Parathyroid adenoma (tissue), 2 donors: ENCODE measurements around the gene USP46.

ENCODE experiments used
- H2AFZ ChIP-seq: fragments of 300-600 bp; sonication (generic); one replicate; pipeline ENCODE4 v1.7.0; 2017; ENCODE audit warnings: antibody characterized with exemption, mild to moderate bottlenecking
- H3K27ac ChIP-seq: fragments of 300-600 bp; sonication (generic); one replicate; pipeline ENCODE4 v1.7.0; 2017
- H3K27me3 ChIP-seq: fragments of 300-600 bp; sonication (generic); one replicate; pipeline ENCODE4 v1.7.0; 2017; ENCODE audit warnings: low read length; ENCODE audit not compliant: control insufficient read depth, insufficient read depth
- H3K36me3 ChIP-seq: fragments of 300-600 bp; sonication (generic); one replicate; pipeline ENCODE4 v1.7.0; 2017; ENCODE audit warnings: low read length; ENCODE audit not compliant: control insufficient read depth, insufficient read depth
- H3K4me1 ChIP-seq: fragments of 300-600 bp; sonication (generic); one replicate; pipeline ENCODE4 v1.7.0; 2017; ENCODE audit warnings: control low read depth
- H3K4me2 ChIP-seq: fragments of 300-600 bp; sonication (generic); one replicate; pipeline ENCODE4 v1.7.0; 2017; ENCODE audit warnings: low read length
- H3K4me3 ChIP-seq: fragments of 300-600 bp; sonication (generic); one replicate; pipeline ENCODE4 v1.7.0; 2017; ENCODE audit warnings: low read depth, low read length
- H3K79me2 ChIP-seq: fragments of 300-600 bp; sonication (generic); one replicate; pipeline ENCODE4 v1.7.0; 2017; ENCODE audit warnings: control low read depth
- H3K9ac ChIP-seq: fragments of 300-600 bp; sonication (generic); one replicate; pipeline ENCODE4 v1.7.0; 2017; ENCODE audit warnings: mild to moderate bottlenecking
- H3K9me3 ChIP-seq: fragments of 300-600 bp; sonication (generic); one replicate; pipeline ENCODE4 v1.7.0; 2017; ENCODE audit warnings: low read length; ENCODE audit not compliant: control insufficient read depth
- CTCF ChIP-seq: fragments of 300-600 bp; sonication (generic); IDR thresholded peaks from one replicate; pipeline ENCODE4 v1.7.0; 2017; ENCODE audit warnings: antibody characterized with exemption, mild to moderate bottlenecking
- donor health status: primary hyperparathyroidism.

Gene USP46

GRCh38 chr4:52575406-52575805 is 83.7 kb downstream of the USP46 start:
- no peaks in the 10 kb centered on the region for H3K9me3 ChIP-seq
- H3K36me3 ChIP-seq = no peaks in the 10 kb centered on the region
- no peaks in the 10 kb centered on the region for H3K27me3 ChIP-seq
- no peak for TF ChIP-seq CTCF
- H3K9ac ChIP-seq = no peak overlapping the region
- no peaks in the 10 kb centered on the region for H3K4me1 ChIP-seq
- H3K4me3 ChIP-seq = no peak overlapping the region
- H3K4me2 ChIP-seq = no peak overlapping the region
- no peaks in the 10 kb centered on the region for H3K79me2 ChIP-seq
- no peak overlapping the region for H2AFZ ChIP-seq
- no peak overlapping the region for H3K27ac ChIP-seq

- no peak overlapping the region for H2AFZ ChIP-seq
- no peak overlapping the region for H3K9ac ChIP-seq
- no peak for TF ChIP-seq CTCF
- no peak overlapping the region for H3K4me3 ChIP-seq
- no peaks in the 10 kb centered on the region for H3K27me3 ChIP-seq
- no peaks in the 10 kb centered on the region for H3K9me3 ChIP-seq
- H3K27ac ChIP-seq = no peak overlapping the region
- no peaks in the 10 kb centered on the region for H3K36me3 ChIP-seq
- H3K79me2 ChIP-seq = no peaks in the 10 kb centered on the region
- H3K4me1 ChIP-seq = no peaks in the 10 kb centered on the region
- no peak overlapping the region for H3K4me2 ChIP-seq
Measured at GRCh38 chr4:52574036-52574435, 85.1 kb downstream of the USP46 start.

- Histone ChIP-seq H3K4me1 (no peaks in the 10 kb centered on the region), H3K9me3 (no peaks in the 10 kb centered on the region), H3K27me3 (no peaks in the 10 kb centered on the region), H3K4me3 (no peak overlapping the region), H3K79me2 (no peaks in the 10 kb centered on the region), H3K9ac (no peak overlapping the region), H3K36me3 (no peaks in the 10 kb centered on the region), H3K27ac (no peak overlapping the region), H2AFZ (no peak overlapping the region), H3K4me2 (no peak overlapping the region)
- no peak for TF ChIP-seq CTCF
Measured at GRCh38 chr4:52573551-52573950, 85.5 kb downstream of the USP46 start.

GRCh38 chr4:52572936-52573485 is 86.1 kb downstream of the USP46 start:
- Histone ChIP-seq H3K4me3 (no peak overlapping the region), H3K27me3 (no peaks in the 10 kb centered on the region), H3K27ac (no peak overlapping the region), H3K9me3 (no peaks in the 10 kb centered on the region), H2AFZ (no peak overlapping the region), H3K4me1 (no peaks in the 10 kb centered on the region), H3K79me2 (no peaks in the 10 kb centered on the region), H3K9ac (no peak overlapping the region), H3K4me2 (no peak overlapping the region), H3K36me3 (no peaks in the 10 kb centered on the region)
- TF ChIP-seq CTCF = no peak

- Histone ChIP-seq H2AFZ (no peak overlapping the region), H3K36me3 (no peaks in the 10 kb centered on the region), H3K4me1 (no peaks in the 10 kb centered on the region), H3K79me2 (no peaks in the 10 kb centered on the region), H3K27ac (no peak overlapping the region), H3K9me3 (no peaks in the 10 kb centered on the region), H3K4me2 (no peak overlapping the region), H3K4me3 (no peak overlapping the region), H3K9ac (no peak overlapping the region), H3K27me3 (no peaks in the 10 kb centered on the region)
- no peak for TF ChIP-seq CTCF
Measured at GRCh38 chr4:52568351-52568750, 90.8 kb downstream of the USP46 start.
